DND-41 (cell line): ENCODE results near the gene BSCL2.
A peak's percentile ranks its signal among the peaks of the same experiment; 100 is the strongest.

ENCODE experiments used
- ATAC-seq: fragments of 200-7000 bp; cut with Tn5 transposase; 3 replicates; pipeline ENCODE4 v1.9.1; 2021; ENCODE audit warnings: low read depth; ENCODE audit not compliant: insufficient read depth
- DNase-seq: peaks from one replicate; pipeline ENCODE4 v3.0.0-alpha.2; 2020
- H2AFZ ChIP-seq: 2 replicates; pipeline ENCODE4 v1.6.0; 2012; ENCODE audit warnings: low read depth, low read length
- H3K27ac ChIP-seq: 2 replicates; pipeline ENCODE4 v1.5.1; 2012; ENCODE audit warnings: low read length, inconsistent platforms
- H3K27me3 ChIP-seq: fragments of 200-600 bp; sonication (generic); 2 replicates; pipeline ENCODE4 v1.6.0; 2012; ENCODE audit warnings: low read length, mild to moderate bottlenecking, inconsistent platforms; ENCODE audit not compliant: insufficient read depth, poor library complexity
- H3K36me3 ChIP-seq: 2 replicates; pipeline ENCODE4 v1.5.1; 2012; ENCODE audit warnings: low read length, inconsistent platforms; ENCODE audit not compliant: insufficient read depth
- H3K4me1 ChIP-seq: 2 replicates; pipeline ENCODE4 v1.5.1; 2012; ENCODE audit warnings: mild to moderate bottlenecking, low read length; ENCODE audit not compliant: insufficient read depth
- H3K4me2 ChIP-seq: 2 replicates; pipeline ENCODE4 v1.6.0; 2012; ENCODE audit warnings: mild to moderate bottlenecking, moderate library complexity, low read length, inconsistent platforms; ENCODE audit not compliant: insufficient read depth
- H3K4me3 ChIP-seq, 2 experiments: fragments of 200-600 bp in 1 of 2; shearing (Covaris generic) in 1 of 2; 2 replicates each; pipeline ENCODE4 v1.5.1; 2012 to 2016; ENCODE audit warnings: inconsistent platforms in 2 of 2, low read length in 2 of 2, mild to moderate bottlenecking in 2 of 2, low read depth in 1 of 2, moderate library complexity in 1 of 2
- H3K79me2 ChIP-seq: 2 replicates; pipeline ENCODE4 v1.6.0; 2012; ENCODE audit warnings: low read length, inconsistent platforms; ENCODE audit not compliant: insufficient read depth
- H3K9ac ChIP-seq: 2 replicates; pipeline ENCODE4 v1.6.0; 2012; ENCODE audit warnings: low read depth, mild to moderate bottlenecking, inconsistent platforms, low read length, moderate library complexity
- H3K9me3 ChIP-seq: 2 replicates; pipeline ENCODE4 v1.5.1; 2012; ENCODE audit warnings: low read length, moderate library complexity, mild to moderate bottlenecking, inconsistent platforms; ENCODE audit not compliant: insufficient read depth, severe bottlenecking
- H4K20me1 ChIP-seq: 2 replicates; pipeline ENCODE4 v1.6.0; 2012; ENCODE audit warnings: low read length; ENCODE audit not compliant: insufficient read depth
- CTCF ChIP-seq: IDR thresholded peaks from 2 replicates; pipeline ENCODE4 v1.5.1; 2012; ENCODE audit warnings: borderline replicate concordance, low read length, moderate library complexity, mild to moderate bottlenecking; ENCODE audit not compliant: poor library complexity, severe bottlenecking; ENCODE audit errors: extremely low read depth
- EZH2 ChIP-seq: IDR thresholded peaks from 3 replicates; pipeline ENCODE4 v1.6.1; 2012; ENCODE audit warnings: borderline replicate concordance, low read depth, mild to moderate bottlenecking, moderate library complexity, low read length, inconsistent platforms; ENCODE audit not compliant: severe bottlenecking

BSCL2 gene

DNA sequence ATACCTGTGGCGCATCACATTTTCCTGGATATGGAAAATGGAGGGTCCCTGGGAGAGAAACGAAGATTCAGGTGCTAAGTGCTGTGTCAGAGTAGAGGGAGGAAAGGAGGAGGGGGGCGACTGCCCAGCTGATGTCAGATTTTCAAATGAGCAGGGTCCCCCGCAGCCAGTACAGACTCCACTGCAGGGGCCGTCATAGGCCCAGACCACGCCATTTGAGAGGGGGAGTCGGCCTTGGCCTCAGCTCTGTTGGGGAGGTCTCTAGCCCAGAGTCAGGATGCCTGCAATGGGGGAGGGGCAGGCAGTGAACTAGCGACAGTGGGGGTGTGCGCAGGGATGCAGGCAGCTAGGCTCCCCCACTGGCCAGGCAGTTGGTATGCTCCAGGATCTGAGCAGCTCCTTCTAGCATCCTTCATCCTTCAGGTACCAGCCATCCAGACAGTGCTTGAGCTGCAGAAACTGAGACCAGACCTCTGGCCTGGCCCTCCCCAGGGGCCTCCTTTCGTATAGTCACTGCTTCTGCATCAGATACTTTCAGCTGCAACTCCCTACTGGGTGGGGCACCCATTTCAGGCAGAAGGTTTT, at the start of gene BSCL2, which contains the start of gene GNG3:
Gene BSCL2, minus strand, starts transcription at position 148 of the 585 bp plus-strand sequence. CDS start 229 bp downstream, outside the sequence.
Gene GNG3, plus strand, starts transcription at position 400 of the 585 bp plus-strand sequence. CDS start 620 bp downstream, outside the sequence.
- H3K9ac ChIP-seq = peak within 1 kb of the TSS; percentile 83
- H3K4me1 ChIP-seq = peaks cover 52% of the 10 kb centered on the region
- peak within 1 kb of the TSS in 1 of 2 experiments; percentile 88; a peak in 3 of 4 replicates for H3K4me3 ChIP-seq
- TF ChIP-seq CTCF (no peak), EZH2 (no peak)
- H4K20me1 ChIP-seq = no peaks in the 10 kb centered on the region
- no peaks in the 10 kb centered on the region for H3K27me3 ChIP-seq
- peak within 1 kb of the TSS; percentile 97 for H3K4me2 ChIP-seq
- H3K36me3 ChIP-seq = peaks cover 23% of the 10 kb centered on the region
- no peaks in the 10 kb centered on the region for H3K9me3 ChIP-seq
- peak; percentile 40 for DNase-seq
- H3K27ac ChIP-seq = peak within 1 kb of the TSS; percentile 81
- peaks cover 22% of the 10 kb centered on the region for H3K79me2 ChIP-seq
- ATAC-seq = no peak
- H2AFZ ChIP-seq = peak within 1 kb of the TSS; percentile 80

GRCh38 chr11:62755086-62755615, 47.9 kb upstream of the BSCL2 start:
- H3K9me3 ChIP-seq = no peaks in the 10 kb centered on the region
- H3K9ac ChIP-seq = peak overlapping the region; percentile 60; the same call in 1 of the 2 replicates
- DNase-seq = no peak
- no peak overlapping the region for H3K4me3 ChIP-seq
- no peak for ATAC-seq
- peaks cover 23% of the 10 kb centered on the region for H3K79me2 ChIP-seq
- no peak overlapping the region for H2AFZ ChIP-seq
- peak overlapping the region; percentile 66 for H3K4me2 ChIP-seq
- peaks cover 7% of the 10 kb centered on the region; the same call in 1 of the 2 replicates for H4K20me1 ChIP-seq
- TF ChIP-seq CTCF = no peak
- no peak for TF ChIP-seq EZH2
- peaks cover 16% of the 10 kb centered on the region for H3K36me3 ChIP-seq
- no peak overlapping the region for H3K27ac ChIP-seq
- H3K4me1 ChIP-seq = peaks cover 28% of the 10 kb centered on the region
- no peaks in the 10 kb centered on the region for H3K27me3 ChIP-seq

- Histone ChIP-seq H3K9me3 (no peaks in the 10 kb centered on the region), H3K4me2 (peak within 1 kb of the TSS; percentile 66), H3K9ac (peak within 1 kb of the TSS; percentile 60), H3K79me2 (peaks cover 23% of the 10 kb centered on the region), H3K4me1 (peaks cover 28% of the 10 kb centered on the region), H2AFZ (peak within 1 kb of the TSS; percentile 89), H4K20me1 (peaks cover 7% of the 10 kb centered on the region; the same call in 1 of the 2 replicates), H3K4me3 (peak within 1 kb of the TSS; percentile 33 to 65; a peak in 3 of 4 replicates), H3K27ac (peak within 1 kb of the TSS; percentile 92), H3K27me3 (no peaks in the 10 kb centered on the region), H3K36me3 (peaks cover 21% of the 10 kb centered on the region)
- DNase-seq = peak; percentile 99
- TF ChIP-seq CTCF (no peak), EZH2 (no peak)
- ATAC-seq = peak; percentile 98
Measured at GRCh38 chr11:62753736-62754603, 46.7 kb upstream of the BSCL2 start, which contains the start of gene ZBTB3. Gene ZBTB3, minus strand, starts transcription at chr11:62754160. Its CDS starts 496 bp downstream, at chr11:62753664.
